Fibroblast of lung (primary cell): Measurements from ENCODE around the gene UPP1. TPM values are rescaled to one million over a fixed set of nuclear protein-coding genes. Genes with fewer than 3 reads are reported as not detected.
"Not testable (repeated sequence)": the region's sequence is repeated elsewhere in the genome, so short reads cannot be mapped to it uniquely, and the experiment has no call there.

Experiments used
- DNase-seq, 2 donors: peaks; one replicate each; pipeline versions ENCODE4 v3.0.0 to v3.0.0-alpha.2; 2010; ENCODE audit warnings: low read depth in 2 of 2
- H2AFZ ChIP-seq: 2 replicates; pipeline ENCODE4 v1.5.1; 2012; ENCODE audit warnings: low read length, control low read depth, inconsistent platforms
- H3K27ac ChIP-seq: 2 replicates; pipeline ENCODE4 v1.5.1; 2011; ENCODE audit warnings: low read length, control low read depth; ENCODE audit not compliant: insufficient read depth
- H3K27me3 ChIP-seq: 2 replicates; pipeline ENCODE4 v1.5.1; 2011; ENCODE audit warnings: mild to moderate bottlenecking, low read length; ENCODE audit not compliant: control insufficient read depth, insufficient read depth
- H3K36me3 ChIP-seq: 2 replicates; pipeline ENCODE4 v1.5.1; 2011; ENCODE audit warnings: low read length; ENCODE audit not compliant: control insufficient read depth, insufficient read depth
- H3K4me1 ChIP-seq: 2 replicates; pipeline ENCODE4 v1.5.1; 2011; ENCODE audit warnings: low read length; ENCODE audit not compliant: control insufficient read depth, insufficient read depth; ENCODE audit errors: extremely low read depth
- H3K4me2 ChIP-seq: 2 replicates; pipeline ENCODE4 v1.5.1; 2011; ENCODE audit warnings: low read length, control low read depth; ENCODE audit not compliant: insufficient read depth; ENCODE audit errors: extremely low read depth
- H3K4me3 ChIP-seq, 4 experiments: fragments of 200-600 bp in 1 of 4; sonication (generic) in 1 of 4; replicated peaks in 1 of 4; 2 replicates each; pipeline ENCODE4 v1.5.1; 2011 to 2016; ENCODE audit warnings: low read length in 4 of 4, low read depth in 3 of 4, mild to moderate bottlenecking in 3 of 4, control low read depth in 2 of 4, inconsistent platforms in 1 of 4, mixed read lengths in 1 of 4; ENCODE audit not compliant: insufficient read depth in 1 of 4; ENCODE audit errors: control extremely low read depth in 1 of 4
- H3K79me2 ChIP-seq: 2 replicates; pipeline ENCODE4 v1.5.1; 2012; ENCODE audit warnings: mild to moderate bottlenecking, low read length, inconsistent platforms; ENCODE audit not compliant: control insufficient read depth, insufficient read depth
- H3K9ac ChIP-seq: 2 replicates; pipeline ENCODE4 v1.5.1; 2011; ENCODE audit warnings: mild to moderate bottlenecking, low read length, control low read depth; ENCODE audit not compliant: insufficient read depth
- H3K9me3 ChIP-seq: 2 replicates; pipeline ENCODE4 v1.5.1; 2012; ENCODE audit warnings: low read depth, low read length; ENCODE audit not compliant: control insufficient read depth, insufficient read depth
- H4K20me1 ChIP-seq: 2 replicates; pipeline ENCODE4 v1.5.1; 2011; ENCODE audit warnings: low read length; ENCODE audit not compliant: control insufficient read depth, insufficient read depth; ENCODE audit errors: extremely low read depth
- CTCF ChIP-seq, 2 donors: IDR thresholded peaks in 1 of 2; conservative IDR thresholded peaks in 1 of 2; 1 replicate in 1 of 2; 2 replicates in 1 of 2; pipeline ENCODE4 v1.5.1; 2011 to 2012; ENCODE audit warnings: low read length in 2 of 2, control low read depth in 1 of 2, inconsistent platforms in 1 of 2, low read depth in 1 of 2, mild to moderate bottlenecking in 1 of 2
- EZH2 ChIP-seq: IDR thresholded peaks from 2 replicates; pipeline ENCODE4 v1.5.1; 2012; ENCODE audit warnings: low read length, control low read depth, mild to moderate bottlenecking; ENCODE audit errors: missing control alignments
- polyA plus RNA-seq, 2 donors: library from polyadenylated mRNA; depleted of rRNA in 1 of 2; stranded (reverse) in 1 of 2; unstranded in 1 of 2; fragments of >200 nt; gene quantifications; 2 replicates each; pipeline ENCODE4 v1.2.1, GENCODE V29; 2011 to 2012; ENCODE audit warnings: missing spikeins in 1 of 2
- total RNA-seq: library from RNA; depleted of rRNA; stranded (reverse); fragments of >200 nt; gene quantifications from 2 replicates; pipeline ENCODE4 v1.2.1, GENCODE V29; 2014

UPP1 gene
- total and polyA plus RNA-seq, 2 donors (not counting 1 experiment from before 2014, with no cell fraction given) = 9.4 to 11.7 TPM

- Histone ChIP-seq H3K4me2 (no peak overlapping the region), H3K4me3 (no peak overlapping the region), H3K27me3 (peaks cover 2% of the 10 kb centered on the region), H3K4me1 (no peaks in the 10 kb centered on the region), H3K9ac (no peak overlapping the region), H3K79me2 (no peaks in the 10 kb centered on the region), H4K20me1 (no peaks in the 10 kb centered on the region), H2AFZ (no peak overlapping the region), H3K27ac (no peak overlapping the region), H3K36me3 (no peaks in the 10 kb centered on the region), H3K9me3 (no peaks in the 10 kb centered on the region)
- no peak for TF ChIP-seq CTCF (conservative IDR thresholded peaks at IDR 0.05 in 1 of 2, IDR thresholded peaks at IDR 0.05 in 1 of 2; ENCODE audit: low read depth in 1 of 2, low read length in 2 of 2)
- no peak for TF ChIP-seq EZH2
- DNase-seq = no peak
These were observed 55.3 kb downstream of the UPP1 start for GRCh38 chr7:48144291-48144768.

DNA sequence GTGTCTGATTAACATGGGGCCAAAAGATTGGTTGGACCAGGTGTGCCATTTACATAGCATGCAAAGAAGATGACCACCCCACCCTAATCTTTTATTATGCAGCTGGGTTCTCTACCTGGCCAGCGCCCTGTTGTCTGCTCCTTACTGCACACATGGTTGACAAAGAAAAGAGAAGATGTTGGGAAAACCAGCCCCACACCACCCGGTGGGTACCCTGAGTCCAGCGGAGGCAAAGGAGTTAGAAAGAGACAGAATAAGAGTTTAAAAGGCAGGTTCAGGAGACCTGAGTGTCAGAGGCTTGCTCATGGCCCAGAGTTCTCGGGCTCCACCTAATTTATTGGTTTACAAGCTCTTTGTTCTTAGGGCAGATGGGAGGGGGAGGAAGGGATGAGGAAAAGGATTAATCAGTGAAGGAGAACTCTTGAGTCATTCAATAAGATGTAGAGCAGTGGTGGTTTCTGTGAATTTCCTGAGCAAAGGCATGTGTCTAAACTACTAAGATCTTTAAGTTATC is 58.1 kb downstream of the UPP1 start:
- H3K27me3 ChIP-seq = peaks cover 2% of the 10 kb centered on the region
- no peak overlapping the region for H3K4me3 ChIP-seq
- H3K27ac ChIP-seq = no peak overlapping the region
- peak in 1 of 2 donors; percentile 23 for DNase-seq
- H4K20me1 ChIP-seq = no peaks in the 10 kb centered on the region
- H3K4me1 ChIP-seq = no peaks in the 10 kb centered on the region
- no peak for TF ChIP-seq CTCF (conservative IDR thresholded peaks at IDR 0.05 in 1 of 2, IDR thresholded peaks at IDR 0.05 in 1 of 2; ENCODE audit: low read depth in 1 of 2, low read length in 2 of 2)
- no peak for TF ChIP-seq EZH2
- H2AFZ ChIP-seq = no peak overlapping the region
- no peaks in the 10 kb centered on the region for H3K9me3 ChIP-seq
- no peaks in the 10 kb centered on the region for H3K79me2 ChIP-seq
- no peaks in the 10 kb centered on the region for H3K36me3 ChIP-seq
- H3K4me2 ChIP-seq = no peak overlapping the region
- no peak overlapping the region for H3K9ac ChIP-seq

- H3K27ac ChIP-seq, H3K4me2 ChIP-seq, H3K79me2 ChIP-seq, H2AFZ ChIP-seq, H3K4me1 ChIP-seq, H3K9ac ChIP-seq, H3K27me3 ChIP-seq, H4K20me1 ChIP-seq, DNase-seq, H3K4me3 ChIP-seq, H3K36me3 ChIP-seq, H3K9me3 ChIP-seq: not testable (repeated sequence)
These were observed 58.6 kb downstream of the UPP1 start for GRCh38 chr7:48147690-48148089.
